Epithelial cell of esophagus (primary cell): ENCODE data around the gene SHROOM2.

Experiments used
- DNase-seq: peaks from one replicate; pipeline ENCODE4 v3.0.0; 2010; ENCODE audit warnings: low read depth
- H3K4me3 ChIP-seq: 2 replicates; pipeline ENCODE4 v1.5.1; 2011; ENCODE audit warnings: mild to moderate bottlenecking, low read length, control low read depth
- TF ChIP-seq, protein P1 (sequence below): IDR thresholded peaks from 2 replicates; pipeline ENCODE4 v1.5.1; 2011; ENCODE audit warnings: low read depth, mild to moderate bottlenecking, low read length, control low read depth, inconsistent platforms; ENCODE audit not compliant: insufficient read depth; ENCODE audit errors: missing control alignments

SHROOM2 gene, protein sequence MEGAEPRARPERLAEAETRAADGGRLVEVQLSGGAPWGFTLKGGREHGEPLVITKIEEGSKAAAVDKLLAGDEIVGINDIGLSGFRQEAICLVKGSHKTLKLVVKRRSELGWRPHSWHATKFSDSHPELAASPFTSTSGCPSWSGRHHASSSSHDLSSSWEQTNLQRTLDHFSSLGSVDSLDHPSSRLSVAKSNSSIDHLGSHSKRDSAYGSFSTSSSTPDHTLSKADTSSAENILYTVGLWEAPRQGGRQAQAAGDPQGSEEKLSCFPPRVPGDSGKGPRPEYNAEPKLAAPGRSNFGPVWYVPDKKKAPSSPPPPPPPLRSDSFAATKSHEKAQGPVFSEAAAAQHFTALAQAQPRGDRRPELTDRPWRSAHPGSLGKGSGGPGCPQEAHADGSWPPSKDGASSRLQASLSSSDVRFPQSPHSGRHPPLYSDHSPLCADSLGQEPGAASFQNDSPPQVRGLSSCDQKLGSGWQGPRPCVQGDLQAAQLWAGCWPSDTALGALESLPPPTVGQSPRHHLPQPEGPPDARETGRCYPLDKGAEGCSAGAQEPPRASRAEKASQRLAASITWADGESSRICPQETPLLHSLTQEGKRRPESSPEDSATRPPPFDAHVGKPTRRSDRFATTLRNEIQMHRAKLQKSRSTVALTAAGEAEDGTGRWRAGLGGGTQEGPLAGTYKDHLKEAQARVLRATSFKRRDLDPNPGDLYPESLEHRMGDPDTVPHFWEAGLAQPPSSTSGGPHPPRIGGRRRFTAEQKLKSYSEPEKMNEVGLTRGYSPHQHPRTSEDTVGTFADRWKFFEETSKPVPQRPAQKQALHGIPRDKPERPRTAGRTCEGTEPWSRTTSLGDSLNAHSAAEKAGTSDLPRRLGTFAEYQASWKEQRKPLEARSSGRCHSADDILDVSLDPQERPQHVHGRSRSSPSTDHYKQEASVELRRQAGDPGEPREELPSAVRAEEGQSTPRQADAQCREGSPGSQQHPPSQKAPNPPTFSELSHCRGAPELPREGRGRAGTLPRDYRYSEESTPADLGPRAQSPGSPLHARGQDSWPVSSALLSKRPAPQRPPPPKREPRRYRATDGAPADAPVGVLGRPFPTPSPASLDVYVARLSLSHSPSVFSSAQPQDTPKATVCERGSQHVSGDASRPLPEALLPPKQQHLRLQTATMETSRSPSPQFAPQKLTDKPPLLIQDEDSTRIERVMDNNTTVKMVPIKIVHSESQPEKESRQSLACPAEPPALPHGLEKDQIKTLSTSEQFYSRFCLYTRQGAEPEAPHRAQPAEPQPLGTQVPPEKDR (N-terminal part only)

DNA sequence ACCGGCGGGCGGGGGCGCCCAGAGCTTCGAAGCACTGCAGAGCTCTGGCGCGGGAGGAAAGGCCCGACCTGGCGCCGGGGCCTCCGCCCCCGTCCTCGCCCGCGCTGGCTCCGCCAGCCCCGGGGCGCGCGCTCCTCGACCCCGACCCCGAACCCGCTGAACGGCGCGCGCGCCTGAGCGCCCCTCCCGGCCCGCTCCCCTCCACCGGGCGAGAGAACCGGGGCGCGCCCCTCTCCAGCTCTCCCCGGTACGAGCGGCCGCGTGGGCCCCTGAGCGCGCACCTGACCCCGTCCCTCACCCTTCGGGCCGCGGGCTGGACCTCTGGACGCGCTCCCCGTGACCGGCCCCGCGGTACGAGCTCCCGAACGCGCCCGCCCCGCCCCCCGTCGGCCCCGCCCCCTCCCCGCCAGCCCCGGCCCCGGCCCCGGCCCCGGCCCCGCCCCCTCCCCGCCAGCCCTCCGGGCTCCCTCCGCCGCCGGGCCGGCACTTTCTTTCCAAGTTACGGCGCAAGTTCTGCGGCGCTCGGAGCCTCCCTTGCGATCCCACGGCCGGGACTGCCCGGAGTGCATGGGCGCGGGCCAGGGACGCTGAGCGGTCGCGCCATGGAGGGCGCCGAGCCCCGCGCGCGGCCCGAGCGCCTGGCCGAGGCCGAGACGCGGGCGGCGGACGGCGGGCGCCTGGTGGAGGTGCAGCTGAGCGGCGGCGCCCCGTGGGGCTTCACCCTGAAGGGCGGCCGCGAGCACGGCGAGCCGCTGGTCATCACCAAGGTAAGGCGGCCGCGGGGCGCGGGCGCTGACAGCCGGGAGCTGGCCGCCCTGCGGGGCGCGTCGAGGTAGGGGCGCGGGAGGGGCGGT lies at the start of gene SHROOM2:
TSS of gene SHROOM2 (plus strand) at position 486 of the 854 bp plus-strand sequence. CDS start at position 603, 117 bp downstream.
- TF ChIP-seq, protein P1, sequence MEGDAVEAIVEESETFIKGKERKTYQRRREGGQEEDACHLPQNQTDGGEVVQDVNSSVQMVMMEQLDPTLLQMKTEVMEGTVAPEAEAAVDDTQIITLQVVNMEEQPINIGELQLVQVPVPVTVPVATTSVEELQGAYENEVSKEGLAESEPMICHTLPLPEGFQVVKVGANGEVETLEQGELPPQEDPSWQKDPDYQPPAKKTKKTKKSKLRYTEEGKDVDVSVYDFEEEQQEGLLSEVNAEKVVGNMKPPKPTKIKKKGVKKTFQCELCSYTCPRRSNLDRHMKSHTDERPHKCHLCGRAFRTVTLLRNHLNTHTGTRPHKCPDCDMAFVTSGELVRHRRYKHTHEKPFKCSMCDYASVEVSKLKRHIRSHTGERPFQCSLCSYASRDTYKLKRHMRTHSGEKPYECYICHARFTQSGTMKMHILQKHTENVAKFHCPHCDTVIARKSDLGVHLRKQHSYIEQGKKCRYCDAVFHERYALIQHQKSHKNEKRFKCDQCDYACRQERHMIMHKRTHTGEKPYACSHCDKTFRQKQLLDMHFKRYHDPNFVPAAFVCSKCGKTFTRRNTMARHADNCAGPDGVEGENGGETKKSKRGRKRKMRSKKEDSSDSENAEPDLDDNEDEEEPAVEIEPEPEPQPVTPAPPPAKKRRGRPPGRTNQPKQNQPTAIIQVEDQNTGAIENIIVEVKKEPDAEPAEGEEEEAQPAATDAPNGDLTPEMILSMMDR: no peak
- peak within 1 kb of the TSS; percentile 54 for H3K4me3 ChIP-seq

DNA sequence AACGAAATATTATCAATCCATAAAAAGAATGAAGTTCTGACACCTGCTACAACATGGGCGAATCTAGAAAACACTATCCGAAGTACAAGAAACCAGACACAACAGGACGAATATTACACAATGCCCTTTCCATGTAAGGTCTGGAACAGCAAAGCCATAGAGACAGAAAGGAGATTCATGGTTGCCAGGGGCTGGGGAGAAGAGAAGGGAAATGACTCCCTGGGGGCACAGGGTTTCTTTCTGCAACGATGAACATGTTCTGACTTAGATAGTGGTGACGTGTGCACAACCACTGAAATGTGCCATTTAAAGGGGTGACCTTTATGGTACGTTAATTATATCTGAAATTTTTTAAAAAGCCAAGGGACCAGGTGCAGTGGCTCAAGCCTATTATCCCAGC lies 48.9 kb upstream of the SHROOM2 start:
- peak; percentile 55 for DNase-seq
- no peak overlapping the region for H3K4me3 ChIP-seq
- TF ChIP-seq, protein P1: no peak

More for the DNA sequence above, at the start of gene SHROOM2:
- DNase-seq: peak; percentile 7

DNA sequence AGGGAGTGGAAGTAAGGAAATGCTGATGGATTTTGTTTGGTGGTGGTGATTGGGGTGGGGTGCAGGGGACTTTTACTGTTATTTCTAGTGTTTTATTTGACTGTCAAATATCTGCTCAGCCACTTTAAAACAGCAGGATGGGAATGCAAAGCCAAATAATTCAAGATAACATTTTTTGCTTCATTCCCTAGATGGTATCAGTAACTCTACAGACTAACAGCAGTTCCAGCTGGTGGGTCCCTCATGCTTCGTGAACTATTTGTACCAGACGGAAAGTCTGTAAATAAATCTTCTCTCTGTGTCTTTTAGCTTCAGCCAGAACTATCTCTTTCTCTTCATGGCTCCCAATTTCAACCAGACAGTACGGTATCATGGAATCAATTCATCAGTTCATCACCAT lies 48.1 kb upstream of the SHROOM2 start:
- no peak for DNase-seq
- H3K4me3 ChIP-seq: no peak overlapping the region
- TF ChIP-seq, protein P1: no peak

DNA sequence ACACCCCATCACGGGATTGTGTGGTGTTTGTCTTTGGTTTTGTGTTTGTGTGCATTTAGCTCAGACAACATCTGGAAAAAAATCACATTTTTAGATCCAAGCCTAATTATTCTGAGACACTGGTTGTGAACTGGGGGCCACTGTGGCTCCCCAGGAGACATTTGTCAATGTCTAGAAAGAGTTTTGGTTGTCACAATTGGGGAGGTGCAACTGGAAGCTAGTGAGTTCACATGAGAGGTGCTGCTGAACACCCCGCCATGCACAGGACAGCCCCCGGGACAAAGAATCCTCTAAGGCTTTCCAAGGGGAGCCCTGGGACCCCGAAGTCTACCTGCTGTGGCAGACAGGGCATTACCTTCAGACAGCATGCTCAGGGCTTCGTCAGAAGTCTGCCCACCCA lies 47.1 kb upstream of the SHROOM2 start:
- TF ChIP-seq, protein P1: no peak
- no peak for DNase-seq
- no peak overlapping the region for H3K4me3 ChIP-seq

DNA sequence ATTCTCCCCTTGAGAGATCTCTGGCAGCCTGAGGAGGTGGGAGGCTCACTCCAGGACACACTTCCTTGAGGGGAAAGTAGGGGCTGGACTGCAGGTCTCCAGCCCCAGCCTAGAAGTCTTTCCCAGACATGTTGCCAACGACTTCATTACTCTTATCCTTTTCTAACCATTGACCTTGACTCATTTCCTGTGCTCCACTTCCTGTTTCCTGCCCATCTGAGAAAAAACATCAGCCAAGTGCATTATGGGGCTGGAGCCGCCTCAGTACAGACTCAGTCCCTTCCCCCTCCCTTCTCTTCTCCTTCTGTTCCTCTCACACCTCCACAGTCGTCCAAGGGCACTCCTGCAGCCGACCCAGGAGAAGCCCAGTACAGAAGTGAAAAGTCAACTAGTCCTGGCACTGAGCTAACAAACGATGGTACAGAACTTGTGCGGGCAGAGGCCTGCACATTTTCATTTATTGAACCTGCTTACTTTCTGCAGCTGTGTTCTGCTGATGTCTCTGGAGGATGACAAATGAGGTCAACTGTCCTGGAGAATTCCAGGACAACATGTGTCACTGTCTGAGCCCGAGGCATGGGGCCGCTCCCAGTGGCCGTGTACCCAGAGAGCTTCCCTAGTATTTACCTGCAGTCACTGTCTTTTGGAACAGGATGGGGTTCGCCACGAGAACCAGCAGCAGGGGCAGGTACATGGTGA lies 40.7 kb upstream of the SHROOM2 start:
- peak; percentile 39 for DNase-seq
- TF ChIP-seq, protein P1: no peak
- H3K4me3 ChIP-seq: no peak overlapping the region
